ENCODE measurements around the gene LAMC3. TPM values are rescaled to one million over a fixed set of nuclear protein-coding genes. Genes with fewer than 3 reads are reported as not detected.

Gene LAMC3
- total RNA-seq, 6 experiments from 2014 or later = 2.7 to 14.3 (median 3.7) TPM

- no peaks in the 10 kb centered on the region for H3K27me3 ChIP-seq
- H3K9me3 ChIP-seq = no peaks in the 10 kb centered on the region
- H3K4me3 ChIP-seq = no peak overlapping the region
- 44% methylated on average over 9 of the region's 16 CpGs for WGBS (ENCODE audit: insufficient coverage, low coverage, low lambda C conversion rate, missing lambda C conversion rate)
- H3K27ac ChIP-seq = no peak overlapping the region
- no peaks in the 10 kb centered on the region for H3K4me1 ChIP-seq
- ATAC-seq (no peak), DNase-seq (no peak)
- TF ChIP-seq, protein P1, sequence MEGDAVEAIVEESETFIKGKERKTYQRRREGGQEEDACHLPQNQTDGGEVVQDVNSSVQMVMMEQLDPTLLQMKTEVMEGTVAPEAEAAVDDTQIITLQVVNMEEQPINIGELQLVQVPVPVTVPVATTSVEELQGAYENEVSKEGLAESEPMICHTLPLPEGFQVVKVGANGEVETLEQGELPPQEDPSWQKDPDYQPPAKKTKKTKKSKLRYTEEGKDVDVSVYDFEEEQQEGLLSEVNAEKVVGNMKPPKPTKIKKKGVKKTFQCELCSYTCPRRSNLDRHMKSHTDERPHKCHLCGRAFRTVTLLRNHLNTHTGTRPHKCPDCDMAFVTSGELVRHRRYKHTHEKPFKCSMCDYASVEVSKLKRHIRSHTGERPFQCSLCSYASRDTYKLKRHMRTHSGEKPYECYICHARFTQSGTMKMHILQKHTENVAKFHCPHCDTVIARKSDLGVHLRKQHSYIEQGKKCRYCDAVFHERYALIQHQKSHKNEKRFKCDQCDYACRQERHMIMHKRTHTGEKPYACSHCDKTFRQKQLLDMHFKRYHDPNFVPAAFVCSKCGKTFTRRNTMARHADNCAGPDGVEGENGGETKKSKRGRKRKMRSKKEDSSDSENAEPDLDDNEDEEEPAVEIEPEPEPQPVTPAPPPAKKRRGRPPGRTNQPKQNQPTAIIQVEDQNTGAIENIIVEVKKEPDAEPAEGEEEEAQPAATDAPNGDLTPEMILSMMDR (IDR thresholded peaks at IDR 0.05) = no peak
- TF ChIP-seq POLR2A (IDR thresholded peaks at IDR 0.05) = no peak
- intact Hi-C loops (cut with DNase I) = loop anchor here in 1 of 2 donors (10.0 kb wide), 1 partner anchor 151 kb away; the partner anchor contains the start of gene QRFP
- no peaks in the 10 kb centered on the region for H3K36me3 ChIP-seq
Observed at GRCh38 chr9:131045300-131046092, 36.5 kb downstream of the LAMC3 start.

GRCh38 chr9:131046093-131046380, 37.1 kb downstream of the LAMC3 start:
- H3K27ac ChIP-seq = no peak overlapping the region
- WGBS (ENCODE audit: insufficient coverage, low coverage, low lambda C conversion rate, missing lambda C conversion rate) = 94% methylated on average over 3 of the region's 3 CpGs
- H3K9me3 ChIP-seq = no peaks in the 10 kb centered on the region
- intact Hi-C loops (cut with DNase I) = loop anchor here in 1 of 2 donors (10.0 kb wide), 1 partner anchor 151 kb away; the partner anchor contains the start of gene QRFP
- DNase-seq (no peak), ATAC-seq (no peak)
- no peaks in the 10 kb centered on the region for H3K36me3 ChIP-seq
- no peaks in the 10 kb centered on the region for H3K27me3 ChIP-seq
- TF ChIP-seq, protein P1 (IDR thresholded peaks at IDR 0.05) = no peak
- TF ChIP-seq POLR2A (IDR thresholded peaks at IDR 0.05) = no peak
- no peaks in the 10 kb centered on the region for H3K4me1 ChIP-seq
- no peak overlapping the region for H3K4me3 ChIP-seq

DNA sequence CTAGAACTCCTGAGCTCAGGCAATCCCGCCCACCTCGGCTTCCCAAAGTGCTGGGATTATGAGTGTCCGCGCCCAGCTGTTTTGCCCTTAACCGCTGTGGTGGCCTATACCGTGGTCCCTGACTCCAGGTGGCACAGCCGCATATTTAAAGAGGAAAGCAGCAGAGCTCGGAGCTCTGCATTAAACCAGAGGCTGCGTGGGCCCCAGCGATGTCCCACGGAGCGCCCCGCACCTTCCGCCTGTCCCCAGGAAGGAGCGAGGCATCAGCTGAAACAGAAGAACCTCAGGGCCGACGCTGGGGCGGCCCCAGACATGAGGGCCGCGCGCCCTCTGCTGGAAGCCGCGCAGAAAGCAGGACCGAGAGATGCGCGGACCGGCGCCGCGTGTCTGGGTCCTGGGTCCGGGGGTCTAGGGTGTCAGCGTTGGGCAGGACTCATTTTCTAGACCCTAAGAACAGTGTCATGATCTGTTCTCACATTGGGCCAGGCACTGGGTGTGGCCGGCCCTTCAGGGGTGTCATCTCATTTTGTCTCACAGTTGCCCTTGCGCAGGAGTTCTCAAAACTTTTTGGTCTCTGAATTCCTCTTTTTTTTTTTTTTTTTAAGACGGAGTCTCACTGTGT, 37.7 kb downstream of the LAMC3 start:
- intact Hi-C loops (cut with DNase I) = loop anchor here in 1 of 2 donors (10.0 kb wide), 1 partner anchor 152 kb away; the partner anchor contains the start of gene QRFP
- no peaks in the 10 kb centered on the region for H3K9me3 ChIP-seq
- H3K4me1 ChIP-seq = no peaks in the 10 kb centered on the region
- TF ChIP-seq, protein P1 (IDR thresholded peaks at IDR 0.05) = peak; percentile 66 to 96 (median 94)
- TF ChIP-seq POLR2A (IDR thresholded peaks at IDR 0.05) = no peak
- no peak overlapping the region for H3K27ac ChIP-seq
- no peak overlapping the region for H3K4me3 ChIP-seq
- H3K36me3 ChIP-seq = no peaks in the 10 kb centered on the region
- DNase-seq = peak in 1 of 3 donors; percentile 62
- ATAC-seq = peak; percentile 85 to 96 (median 91)
- WGBS (ENCODE audit: insufficient coverage, low coverage, low lambda C conversion rate, missing lambda C conversion rate) = 3% methylated on average over 6 of the region's 35 CpGs
- H3K27me3 ChIP-seq = no peaks in the 10 kb centered on the region

DNA sequence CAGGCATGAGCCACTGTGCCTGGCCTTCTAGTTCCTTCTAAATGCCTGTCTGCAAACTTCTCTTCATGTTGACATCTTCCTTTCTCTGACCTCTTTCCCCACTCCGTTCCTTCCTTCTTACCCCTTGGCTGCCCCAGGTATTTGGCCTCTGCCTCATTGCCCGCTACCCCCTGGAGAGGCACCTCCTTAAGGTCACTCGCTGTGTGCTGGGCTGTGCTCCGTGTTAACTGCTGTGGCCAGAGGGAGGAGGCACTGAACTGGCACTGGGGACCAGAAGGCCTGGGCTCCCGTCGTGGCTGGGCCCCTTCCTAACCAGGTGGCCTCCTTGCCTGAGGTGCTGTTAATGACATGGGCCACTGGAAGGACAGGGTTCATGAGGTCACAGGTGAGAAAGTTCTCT, 39.4 kb downstream of the LAMC3 start:
- Histone ChIP-seq H3K27ac (no peak overlapping the region), H3K36me3 (no peaks in the 10 kb centered on the region), H3K4me1 (no peaks in the 10 kb centered on the region), H3K27me3 (no peaks in the 10 kb centered on the region), H3K4me3 (no peak overlapping the region), H3K9me3 (no peaks in the 10 kb centered on the region)
- TF ChIP-seq, protein P1 (IDR thresholded peaks at IDR 0.05) = no peak
- no peak for TF ChIP-seq POLR2A (IDR thresholded peaks at IDR 0.05)
- intact Hi-C loops (cut with DNase I) = loop anchor here in 1 of 2 donors (10.0 kb wide), 1 partner anchor 154 kb away; the partner anchor contains the start of gene QRFP
- ATAC-seq = no peak
- DNase-seq = no peak
- 0% methylated on average over 1 of the region's 6 CpGs for WGBS (ENCODE audit: insufficient coverage, low coverage, low lambda C conversion rate, missing lambda C conversion rate)

Data from right lobe of liver (tissue), 6 donors.